ENCODE data around the gene GPR101.
"Not testable (repeated sequence)": the region's sequence is repeated elsewhere in the genome, so short reads cannot be mapped to it uniquely, and the experiment has no call there.

GPR101 gene

GRCh38 chrX:137034508-137034872 is 695 bp upstream of the GPR101 start:
- Mint-ChIP-seq H3K27ac (no peak overlapping the region), H3K27me3 (ENCODE audit: low read depth) (peaks cover 50% of the 10 kb centered on the region), H3K4me3 (peak overlapping the region; percentile 36), H3K9me3 (no peaks in the 10 kb centered on the region), H3K4me1 (ENCODE audit: low read depth) (peaks cover 8% of the 10 kb centered on the region), H3K36me3 (ENCODE audit: low read depth) (no peaks in the 10 kb centered on the region)

GRCh38 chrX:137032841-137033773 is 688 bp downstream of the GPR101 start:
- no peaks in the 10 kb centered on the region for H3K36me3 Mint-ChIP-seq (ENCODE audit: low read depth)

GRCh38 chrX:137032341-137032694 is 1.5 kb downstream of the GPR101 start:
- peaks cover 8% of the 10 kb centered on the region for H3K4me1 Mint-ChIP-seq (ENCODE audit: low read depth)
- no peaks in the 10 kb centered on the region for H3K9me3 Mint-ChIP-seq
- H3K36me3 Mint-ChIP-seq (ENCODE audit: low read depth), result no peaks in the 10 kb centered on the region
- no peak overlapping the region for H3K27ac Mint-ChIP-seq
- peaks cover 60% of the 10 kb centered on the region for H3K27me3 Mint-ChIP-seq (ENCODE audit: low read depth)
- no peak overlapping the region for H3K4me3 Mint-ChIP-seq

More at GRCh38 chrX:137032841-137033773, 688 bp downstream of the GPR101 start:
- Mint-ChIP-seq H3K9me3 (no peaks in the 10 kb centered on the region), H3K4me3 (no peak overlapping the region), H3K27ac (no peak overlapping the region), H3K27me3 (ENCODE audit: low read depth) (peaks cover 61% of the 10 kb centered on the region), H3K4me1 (ENCODE audit: low read depth) (peaks cover 8% of the 10 kb centered on the region)

GRCh38 chrX:137031517-137032340 is 2.1 kb downstream of the GPR101 start:
- no peak overlapping the region for H3K4me3 Mint-ChIP-seq
- no peaks in the 10 kb centered on the region for H3K36me3 Mint-ChIP-seq (ENCODE audit: low read depth)
- peaks cover 64% of the 10 kb centered on the region for H3K27me3 Mint-ChIP-seq (ENCODE audit: low read depth)
- no peak overlapping the region for H3K27ac Mint-ChIP-seq
- H3K9me3 Mint-ChIP-seq, result no peaks in the 10 kb centered on the region
- H3K4me1 Mint-ChIP-seq (ENCODE audit: low read depth), result peaks cover 8% of the 10 kb centered on the region

GRCh38 chrX:137031039-137031438 is 2.8 kb downstream of the GPR101 start:
- no peaks in the 10 kb centered on the region for H3K36me3 Mint-ChIP-seq (ENCODE audit: low read depth)
- H3K27me3 Mint-ChIP-seq (ENCODE audit: low read depth), result peaks cover 63% of the 10 kb centered on the region
- peaks cover 8% of the 10 kb centered on the region for H3K4me1 Mint-ChIP-seq (ENCODE audit: low read depth)
- H3K27ac Mint-ChIP-seq, result no peak overlapping the region
- H3K4me3 Mint-ChIP-seq, result no peak overlapping the region
- H3K9me3 Mint-ChIP-seq, result no peaks in the 10 kb centered on the region

- Mint-ChIP-seq H3K27ac (no peak overlapping the region), H3K4me3 (no peak overlapping the region), H3K36me3 (ENCODE audit: low read depth) (no peaks in the 10 kb centered on the region), H3K4me1 (ENCODE audit: low read depth) (peaks cover 8% of the 10 kb centered on the region), H3K27me3 (ENCODE audit: low read depth) (peaks cover 47% of the 10 kb centered on the region), H3K9me3 (no peaks in the 10 kb centered on the region)
Measured at GRCh38 chrX:137028699-137029098, 5.1 kb downstream of the GPR101 start.

GRCh38 chrX:137025930-137026329 is 7.9 kb downstream of the GPR101 start:
- no peaks in the 10 kb centered on the region for H3K9me3 Mint-ChIP-seq
- no peaks in the 10 kb centered on the region for H3K36me3 Mint-ChIP-seq (ENCODE audit: low read depth)
- no peak overlapping the region for H3K27ac Mint-ChIP-seq
- peaks cover 3% of the 10 kb centered on the region for H3K4me1 Mint-ChIP-seq (ENCODE audit: low read depth)
- no peak overlapping the region for H3K4me3 Mint-ChIP-seq
- H3K27me3 Mint-ChIP-seq (ENCODE audit: low read depth), result peaks cover 47% of the 10 kb centered on the region

- H3K27me3 Mint-ChIP-seq (ENCODE audit: low read depth); H3K4me1 Mint-ChIP-seq (ENCODE audit: low read depth); H3K27ac Mint-ChIP-seq; H3K9me3 Mint-ChIP-seq; H3K36me3 Mint-ChIP-seq (ENCODE audit: low read depth); H3K4me3 Mint-ChIP-seq: not testable (repeated sequence)
Measured at GRCh38 chrX:137000236-137000635, 33.6 kb downstream of the GPR101 start.

- no peaks in the 10 kb centered on the region for H3K9me3 Mint-ChIP-seq
- H3K27ac Mint-ChIP-seq, result no peak overlapping the region
- no peaks in the 10 kb centered on the region for H3K27me3 Mint-ChIP-seq (ENCODE audit: low read depth)
- no peak overlapping the region for H3K4me3 Mint-ChIP-seq
- no peaks in the 10 kb centered on the region for H3K36me3 Mint-ChIP-seq (ENCODE audit: low read depth)
- H3K4me1 Mint-ChIP-seq (ENCODE audit: low read depth), result no peaks in the 10 kb centered on the region
Measured at GRCh38 chrX:136999024-136999423, 34.8 kb downstream of the GPR101 start.
